GM12891 (cell line): Measurements from ENCODE around the gene CNKSR2.

Source experiments
- PAX5 ChIP-seq: IDR thresholded peaks from 2 replicates; pipeline ENCODE4 v1.6.1; 2011; ENCODE audit warnings: low read length, moderate library complexity, mild to moderate bottlenecking; ENCODE audit not compliant: insufficient read depth, severe bottlenecking
- POLR2A ChIP-seq: IDR thresholded peaks from 2 replicates; pipeline ENCODE4 v1.6.1; 2011; ENCODE audit warnings: low read depth, low read length, control low read depth
- POLR2AphosphoS5 ChIP-seq: IDR thresholded peaks from 2 replicates; pipeline ENCODE4 v1.6.1; 2011; ENCODE audit warnings: low read depth, low read length, control low read depth
- POU2F2 ChIP-seq: IDR thresholded peaks from 2 replicates; pipeline ENCODE4 v1.6.1; 2011; ENCODE audit warnings: low read depth, mild to moderate bottlenecking, control low read depth, low read length, moderate library complexity
- SPI1 ChIP-seq: IDR thresholded peaks from 2 replicates; pipeline ENCODE4 v1.6.1; 2011; ENCODE audit warnings: low read depth, low read length, control low read depth

- no peak for TF ChIP-seq POLR2A
- TF ChIP-seq POU2F2, result no peak
- no peak for TF ChIP-seq POLR2AphosphoS5
- no peak for TF ChIP-seq PAX5
- TF ChIP-seq SPI1, result no peak
Observed at GRCh38 chrX:21645431-21645830, 271.2 kb downstream of the CNKSR2 start.
